SK-N-SH (cell line): ENCODE measurements around the gene OR5B2.

Experiments used
- CTCF ChIP-seq: fragments of 200-600 bp; sonication (generic); IDR thresholded peaks from 2 replicates; pipeline ENCODE4 v1.6.1; 2017; ENCODE audit warnings: antibody characterized with exemption, mild to moderate bottlenecking, moderate library complexity
- MXI1 ChIP-seq: IDR thresholded peaks from 2 replicates; pipeline ENCODE4 v1.6.1; 2012; ENCODE audit warnings: mild to moderate bottlenecking, low read depth, low read length, improper control_type of control experiment
- POLR2AphosphoS5 ChIP-seq: IDR thresholded peaks from 2 replicates; pipeline ENCODE4 v1.6.1; 2012; ENCODE audit warnings: low read depth, low read length

- no peak for TF ChIP-seq CTCF
- TF ChIP-seq MXI1, result no peak
- TF ChIP-seq POLR2AphosphoS5, result no peak
Measured at GRCh38 chr11:58451585-58451984, 23.7 kb upstream of the OR5B2 start.
